ENCODE results near the gene RRBP1.

RRBP1 gene

DNA sequence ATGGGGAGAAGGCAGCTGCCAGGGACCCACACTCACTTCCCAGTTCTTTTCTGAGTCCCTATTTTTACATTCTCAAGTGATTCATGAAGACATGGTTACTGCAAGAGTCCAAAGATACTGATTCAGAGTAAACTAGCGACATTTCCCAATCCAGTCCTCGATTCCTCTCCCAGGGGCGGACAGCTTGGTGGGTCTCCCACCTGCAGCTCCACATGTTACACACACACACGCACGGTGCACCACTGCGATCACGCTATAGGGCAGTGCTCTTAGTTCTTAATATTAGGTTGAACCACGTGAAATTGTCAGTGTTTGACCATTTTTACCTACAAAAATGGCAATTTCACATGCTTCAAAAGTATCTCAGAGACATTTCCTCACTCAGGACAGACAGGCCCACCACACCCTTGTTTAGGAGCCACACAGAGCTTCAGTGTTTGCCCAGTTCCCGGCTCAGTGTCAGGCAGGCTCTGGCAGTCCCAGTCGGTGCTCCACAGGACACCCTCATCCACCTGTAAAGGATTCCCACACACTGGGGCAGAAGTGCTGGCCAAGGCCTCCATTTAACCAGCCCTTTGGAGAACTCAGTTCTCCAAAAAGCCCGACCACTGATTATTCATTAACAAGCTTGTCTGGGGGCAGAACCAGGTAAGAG lies 51.8 kb downstream of the RRBP1 start:
- H3K36me3 ChIP-seq (ENCODE audit: insufficient read depth, low read length) = peaks cover 99% of the 10 kb centered on the region
- no peak overlapping the region for H2AFZ ChIP-seq (ENCODE audit: low read depth, low read length)
- H3K4me1 ChIP-seq (ENCODE audit: insufficient read depth, low read length) = no peaks in the 10 kb centered on the region
- no peak overlapping the region for H3K9ac ChIP-seq (ENCODE audit: low read depth, low read length)
- no peak overlapping the region for H3K4me2 ChIP-seq (ENCODE audit: insufficient read depth, low read length)
- H3K27ac ChIP-seq (ENCODE audit: low read length) = no peak overlapping the region
- no peak for ATAC-seq (ENCODE audit: insufficient read depth, low read depth)
- H3K9me3 ChIP-seq (ENCODE audit: insufficient read depth, low read length, severe bottlenecking) = no peaks in the 10 kb centered on the region
- peaks cover 30% of the 10 kb centered on the region for H4K20me1 ChIP-seq (ENCODE audit: insufficient read depth, low read length)
- no peak for DNase-seq
- no peaks in the 10 kb centered on the region for H3K79me2 ChIP-seq (ENCODE audit: insufficient read depth, low read length)
- H3K4me3 ChIP-seq (ENCODE audit: low read depth in 1 of 2, low read length in 2 of 2) = no peak overlapping the region
- H3K27me3 ChIP-seq (ENCODE audit: insufficient read depth, low read length, poor library complexity) = no peaks in the 10 kb centered on the region
- TF ChIP-seq EZH2 (IDR thresholded peaks at IDR 0.05; ENCODE audit: borderline replicate concordance, low read depth, low read length, severe bottlenecking) (no peak), CTCF (IDR thresholded peaks at IDR 0.05; ENCODE audit: borderline replicate concordance, extremely low read depth, low read length, poor library complexity, severe bottlenecking) (no peak)

DNA sequence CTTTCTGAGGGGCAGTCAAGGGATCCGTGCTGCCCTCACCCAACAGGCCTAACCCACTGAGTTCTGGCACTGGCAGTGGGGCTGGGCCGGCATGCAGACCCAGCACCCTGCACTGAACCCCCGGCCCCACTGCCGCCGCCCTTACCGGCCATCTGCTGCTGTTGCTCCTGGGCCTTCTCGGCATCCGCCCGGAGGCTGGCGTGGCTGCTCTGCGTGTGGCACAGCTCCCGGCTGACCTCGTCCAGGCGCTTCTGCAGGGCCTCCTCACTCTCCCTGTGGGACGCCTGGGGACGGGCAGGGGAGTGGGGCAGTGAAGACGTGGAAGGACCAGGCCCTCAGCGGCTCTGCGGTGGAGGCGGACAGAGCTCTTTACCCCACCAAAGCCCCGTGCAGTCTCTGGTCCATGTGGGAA lies 52.4 kb downstream of the RRBP1 start:
- no peaks in the 10 kb centered on the region for H3K79me2 ChIP-seq (ENCODE audit: insufficient read depth, low read length)
- no peaks in the 10 kb centered on the region for H3K4me1 ChIP-seq (ENCODE audit: insufficient read depth, low read length)
- H3K27ac ChIP-seq (ENCODE audit: low read length) = no peak overlapping the region
- H3K9me3 ChIP-seq (ENCODE audit: insufficient read depth, low read length, severe bottlenecking) = no peaks in the 10 kb centered on the region
- ATAC-seq (ENCODE audit: insufficient read depth, low read depth) (no peak), DNase-seq (no peak)
- no peak overlapping the region for H3K9ac ChIP-seq (ENCODE audit: low read depth, low read length)
- no peak for TF ChIP-seq EZH2 (IDR thresholded peaks at IDR 0.05; ENCODE audit: borderline replicate concordance, low read depth, low read length, severe bottlenecking)
- TF ChIP-seq CTCF (IDR thresholded peaks at IDR 0.05; ENCODE audit: borderline replicate concordance, extremely low read depth, low read length, poor library complexity, severe bottlenecking) = no peak
- H2AFZ ChIP-seq (ENCODE audit: low read depth, low read length) = no peak overlapping the region
- peaks cover 28% of the 10 kb centered on the region for H4K20me1 ChIP-seq (ENCODE audit: insufficient read depth, low read length)
- no peak overlapping the region for H3K4me2 ChIP-seq (ENCODE audit: insufficient read depth, low read length)
- H3K27me3 ChIP-seq (ENCODE audit: insufficient read depth, low read length, poor library complexity) = no peaks in the 10 kb centered on the region
- H3K36me3 ChIP-seq (ENCODE audit: insufficient read depth, low read length) = peaks cover 99% of the 10 kb centered on the region
- no peak overlapping the region for H3K4me3 ChIP-seq (ENCODE audit: low read depth in 1 of 2, low read length in 2 of 2)

- Histone ChIP-seq H4K20me1 (ENCODE audit: insufficient read depth, low read length) (peaks cover 30% of the 10 kb centered on the region), H3K4me2 (ENCODE audit: insufficient read depth, low read length) (no peak overlapping the region), H3K4me1 (ENCODE audit: insufficient read depth, low read length) (no peaks in the 10 kb centered on the region), H3K27ac (ENCODE audit: low read length) (no peak overlapping the region), H3K79me2 (ENCODE audit: insufficient read depth, low read length) (no peaks in the 10 kb centered on the region), H3K27me3 (ENCODE audit: insufficient read depth, low read length, poor library complexity) (no peaks in the 10 kb centered on the region), H3K9me3 (ENCODE audit: insufficient read depth, low read length, severe bottlenecking) (no peaks in the 10 kb centered on the region), H3K9ac (ENCODE audit: low read depth, low read length) (no peak overlapping the region), H3K36me3 (ENCODE audit: insufficient read depth, low read length) (peaks cover 99% of the 10 kb centered on the region), H2AFZ (ENCODE audit: low read depth, low read length) (no peak overlapping the region), H3K4me3 (ENCODE audit: low read depth in 1 of 2, low read length in 2 of 2) (no peak overlapping the region)
- no peak for DNase-seq
- TF ChIP-seq EZH2 (IDR thresholded peaks at IDR 0.05; ENCODE audit: borderline replicate concordance, low read depth, low read length, severe bottlenecking) (no peak), CTCF (IDR thresholded peaks at IDR 0.05; ENCODE audit: borderline replicate concordance, extremely low read depth, low read length, poor library complexity, severe bottlenecking) (no peak)
- no peak for ATAC-seq (ENCODE audit: insufficient read depth, low read depth)
Observed at GRCh38 chr20:17629025-17629424, 53.0 kb downstream of the RRBP1 start.
